Stimulated activated CD4-positive, alpha-beta T cell treated with anti-CD3 and anti-CD28 coated beads, Interleukin-4, amount 100 ng/mL, for 1 hour (primary cell): ENCODE data around the gene RICTOR.
"Not testable (repeated sequence)": the region's sequence is repeated elsewhere in the genome, so short reads cannot be mapped to it uniquely, and the experiment has no call there.

ENCODE experiments used
- DNase-seq: peaks from one replicate; pipeline ENCODE4 v3.0.0-alpha.2; 2020

RICTOR gene

GRCh38 chr5:39055027-39055767, 19.0 kb downstream of the RICTOR start:
- no peak for DNase-seq

DNA sequence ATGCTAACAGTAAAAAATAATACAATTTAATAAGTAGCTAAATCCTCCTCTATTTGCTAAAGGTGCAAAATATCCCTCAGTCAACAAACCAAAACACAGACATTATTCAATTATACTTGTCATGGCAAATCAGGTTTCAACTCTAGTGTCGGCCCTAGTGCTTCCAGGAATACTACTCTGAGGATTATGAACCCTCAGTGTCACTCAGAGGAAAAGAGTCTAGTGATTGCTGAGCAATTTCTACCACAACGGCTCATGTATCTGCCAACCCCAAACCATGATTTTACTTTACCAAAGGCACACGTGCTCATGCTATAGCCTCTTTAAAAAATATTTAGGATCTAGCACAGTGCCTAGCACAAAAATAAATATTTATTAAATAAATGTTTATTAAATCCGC, 21.0 kb downstream of the RICTOR start:
- DNase-seq: no peak

DNA sequence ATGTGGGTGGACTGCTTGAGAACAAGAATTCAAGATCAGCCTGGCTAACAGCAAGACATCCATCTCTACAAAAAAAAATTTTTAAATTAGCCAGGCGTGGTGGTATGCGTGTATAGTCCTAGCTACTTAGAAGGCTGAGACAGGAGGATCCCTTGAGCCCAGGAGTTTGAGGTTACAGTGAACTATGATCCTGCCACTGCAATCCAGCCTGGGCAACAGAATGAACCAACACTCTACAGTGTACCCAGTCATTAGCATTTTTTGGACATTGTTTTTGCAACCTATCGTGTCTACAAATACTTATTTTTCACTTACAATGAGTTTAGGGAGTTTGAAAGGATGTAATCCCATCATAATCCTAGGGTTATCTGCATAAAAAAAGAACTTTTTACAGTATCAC, 22.1 kb downstream of the RICTOR start:
- no peak for DNase-seq

- no peak for DNase-seq
Measured at GRCh38 chr5:39049315-39049714, 24.9 kb downstream of the RICTOR start.

DNA sequence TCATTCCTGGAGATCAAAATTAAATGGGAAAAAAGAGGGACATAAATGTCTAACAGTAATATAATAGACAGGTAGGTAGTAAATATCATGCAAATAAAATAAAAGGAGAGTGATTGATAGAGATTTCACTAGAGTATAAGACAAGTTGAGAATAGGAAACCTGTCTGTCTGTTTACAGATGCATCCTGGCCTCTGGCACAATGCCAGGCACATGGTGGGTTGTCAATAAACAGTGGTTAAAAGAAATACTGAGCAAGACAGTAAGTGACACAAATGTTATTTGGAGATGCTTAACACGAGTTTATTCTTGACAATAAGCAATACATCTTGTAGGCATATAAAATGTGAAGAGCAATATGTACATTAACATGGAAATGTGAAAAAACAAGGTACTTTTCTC, 33.3 kb downstream of the RICTOR start:
- no peak for DNase-seq

- DNase-seq: not testable (repeated sequence)
Measured at GRCh38 chr5:39034493-39034892, 39.7 kb downstream of the RICTOR start.

DNA sequence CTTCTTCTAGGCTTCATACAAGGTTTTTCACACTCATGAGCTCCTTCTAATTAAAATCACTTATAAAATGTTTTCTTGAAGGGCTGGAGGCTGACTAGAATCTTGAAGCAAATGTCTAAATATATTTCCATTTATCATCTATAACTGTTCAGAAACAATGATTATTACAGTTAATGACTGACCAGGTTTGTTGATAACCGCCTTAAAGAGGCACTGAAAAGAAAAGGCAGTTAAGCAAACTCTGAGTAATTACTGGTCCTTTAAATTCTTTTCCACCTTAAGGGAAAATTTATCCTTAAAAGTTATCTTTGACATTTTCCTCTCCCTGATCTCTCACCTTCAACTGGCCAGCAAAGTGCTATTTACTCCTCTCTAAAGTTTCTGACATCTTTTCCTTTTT, 43.2 kb downstream of the RICTOR start:
- DNase-seq: no peak

GRCh38 chr5:39025456-39025855, 48.7 kb downstream of the RICTOR start:
- DNase-seq: no peak

DNA sequence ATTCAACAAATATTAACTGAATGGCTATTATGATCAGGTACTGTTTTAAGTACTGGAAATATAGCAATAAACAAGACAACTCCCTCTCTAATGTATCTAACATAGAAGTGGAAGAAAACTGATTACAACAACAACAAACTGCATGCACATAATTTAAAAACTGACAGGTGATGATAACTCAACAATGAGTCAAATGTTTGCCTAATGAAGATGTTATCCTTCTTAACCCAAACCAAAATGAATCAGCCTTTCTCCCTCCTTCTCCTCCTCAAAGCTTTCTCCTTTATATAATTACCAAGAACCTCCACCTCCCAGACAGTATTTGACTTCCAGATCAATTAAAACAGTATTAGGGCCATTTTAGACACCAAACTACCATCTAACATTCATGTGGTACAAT, 49.3 kb downstream of the RICTOR start:
- DNase-seq: no peak

- no peak for DNase-seq
Measured at GRCh38 chr5:39024005-39024404, 50.2 kb downstream of the RICTOR start.

DNA sequence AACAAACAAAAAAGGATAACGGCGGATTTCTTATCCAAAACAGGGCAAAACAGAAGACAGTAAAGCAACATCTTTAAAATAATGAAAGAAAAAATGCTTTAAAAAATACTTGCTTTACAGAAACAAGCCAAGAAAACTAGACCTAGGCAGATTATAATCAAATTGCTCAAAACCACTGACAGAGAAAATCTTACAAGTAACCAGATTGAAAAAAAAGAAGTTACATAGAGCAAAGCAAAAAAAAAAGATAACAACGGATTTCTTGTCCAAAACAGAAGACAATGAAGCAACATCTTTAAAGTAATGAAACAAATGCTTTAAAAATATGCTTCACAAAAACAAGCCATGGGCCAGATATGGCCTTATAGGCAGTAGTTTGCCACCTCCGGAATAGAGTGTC, 51.1 kb downstream of the RICTOR start:
- no peak for DNase-seq

- no peak for DNase-seq
Measured at GRCh38 chr5:39022151-39022550, 52.0 kb downstream of the RICTOR start.

GRCh38 chr5:39021413-39021812, 52.8 kb downstream of the RICTOR start:
- DNase-seq: no peak

- DNase-seq: no peak
Measured at GRCh38 chr5:39020458-39020857, 53.7 kb downstream of the RICTOR start.

GRCh38 chr5:39019254-39019653, 54.9 kb downstream of the RICTOR start:
- no peak for DNase-seq

DNA sequence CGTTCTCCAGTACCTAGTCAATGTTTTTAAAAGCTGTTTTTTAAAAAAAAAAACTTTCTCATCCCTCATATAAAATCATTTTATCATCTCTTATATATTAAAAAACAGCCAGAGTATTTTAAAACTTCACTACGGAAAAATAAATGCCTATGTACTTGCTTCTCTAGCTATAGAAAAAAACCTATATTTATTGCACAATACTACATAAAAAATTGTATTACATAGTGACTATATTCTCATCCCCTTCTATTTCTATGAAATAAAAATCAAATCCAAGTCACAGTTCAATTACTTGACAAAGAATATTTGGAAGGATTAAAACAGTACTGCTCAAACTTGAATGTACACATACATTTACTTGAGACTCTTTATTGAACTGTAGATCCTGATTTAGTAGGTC, 56.7 kb downstream of the RICTOR start:
- no peak for DNase-seq

DNA sequence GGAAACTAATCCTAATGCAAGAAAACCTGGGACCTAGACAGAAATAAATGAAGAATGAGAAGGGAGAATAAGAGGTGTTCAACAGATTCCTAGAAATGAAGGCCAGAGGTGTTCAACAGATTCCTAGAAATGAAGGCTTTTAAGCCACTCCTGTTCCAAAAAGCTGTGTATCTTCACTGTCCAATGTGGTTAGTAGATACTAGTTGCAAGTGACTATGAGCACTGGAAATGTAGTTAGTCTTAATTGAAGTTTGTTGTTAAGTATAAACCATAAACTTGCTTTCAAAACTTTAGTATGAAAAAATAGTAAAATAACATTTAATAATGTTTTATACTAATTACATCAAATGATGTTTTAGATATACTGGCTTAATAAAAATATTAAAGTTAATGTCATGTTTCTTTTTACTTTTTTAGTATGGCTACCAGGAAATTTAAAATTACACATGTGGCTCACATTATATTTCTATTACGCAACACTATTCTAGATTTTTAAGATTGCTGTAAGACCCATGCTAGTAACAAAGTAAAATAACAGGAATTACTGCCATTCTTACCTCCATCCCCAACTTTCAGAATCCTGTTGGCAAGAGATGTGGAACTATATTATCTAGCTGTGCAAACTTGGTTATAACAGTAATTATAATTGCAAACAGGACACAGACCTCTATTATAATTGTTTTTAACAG, 57.5 kb downstream of the RICTOR start:
- DNase-seq: no peak

- DNase-seq: no peak
Measured at GRCh38 chr5:39015743-39016586, 58.2 kb downstream of the RICTOR start.

GRCh38 chr5:39014561-39014960, 59.6 kb downstream of the RICTOR start:
- no peak for DNase-seq

DNA sequence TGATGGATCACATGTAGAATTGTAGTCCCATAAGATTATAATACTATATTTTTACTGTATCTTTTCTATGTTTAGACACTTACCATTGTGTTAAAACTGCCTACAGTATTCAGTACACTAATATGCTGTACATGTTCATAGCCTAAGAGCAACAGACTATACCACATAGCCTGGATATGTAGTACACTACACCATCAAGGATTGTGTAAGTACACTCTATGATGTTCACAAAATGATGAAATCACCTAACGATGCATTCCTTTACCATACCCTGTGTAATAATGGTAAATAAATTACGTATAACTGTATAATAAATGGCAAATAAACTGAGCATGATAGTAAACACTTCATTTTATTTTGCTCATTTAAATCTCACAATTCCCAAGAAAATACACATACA, 60.3 kb downstream of the RICTOR start:
- DNase-seq: no peak

GRCh38 chr5:39010958-39011357, 63.2 kb downstream of the RICTOR start:
- DNase-seq: not testable (repeated sequence)

GRCh38 chr5:39009981-39010380, 64.2 kb downstream of the RICTOR start:
- no peak for DNase-seq

GRCh38 chr5:39009280-39009679, 64.9 kb downstream of the RICTOR start:
- DNase-seq: no peak

GRCh38 chr5:39006650-39007049, 67.5 kb downstream of the RICTOR start:
- DNase-seq: no peak
